Naive thymus-derived CD4-positive, alpha-beta T cell (primary cell): ENCODE data around the gene AGMO. TPM values are rescaled to one million over a fixed set of nuclear protein-coding genes. Genes with fewer than 3 reads are reported as not detected.

Source experiments
- ATAC-seq: fragments of 150-1000 bp; cut with Tn5 transposase; 2 replicates; pipeline ENCODE4 v1.10.0; 2021; ENCODE audit warnings: mild to moderate bottlenecking, moderate library complexity
- CTCF ChIA-PET: fragments of 350-600 bp; sonication (Branson Sonifier 250); formaldehyde crosslinking; loops from one replicate; lab custom pipeline; 2021; ENCODE audit warnings: antibody characterized with exemption; lab: Charles Lee
- POLR2A ChIA-PET: fragments of 350-600 bp; sonication (Branson Sonifier 250); formaldehyde crosslinking; loops from one replicate; lab custom pipeline; 2021; ENCODE audit warnings: antibody characterized with exemption, inconsistent platforms; lab: Charles Lee
- DNase-seq, 9 donors: peaks; one replicate each; pipeline versions ENCODE4 v3.0.0 to v3.0.0-alpha.2; 2020 to 2022; ENCODE audit warnings: mixed read lengths in 1 of 9
- H3K27ac ChIP-seq: one replicate; pipeline ENCODE4 v1.7.0; 2013; ENCODE audit warnings: mild to moderate bottlenecking, low read depth, low read length, moderate library complexity
- H3K27me3 ChIP-seq, 2 donors: one replicate each; pipeline ENCODE4 v1.7.0; 2013; ENCODE audit warnings: low read length in 2 of 2, mild to moderate bottlenecking in 2 of 2, moderate library complexity in 2 of 2; ENCODE audit not compliant: control insufficient read depth in 2 of 2, insufficient read depth in 2 of 2
- H3K36me3 ChIP-seq, 3 experiments: 1 replicate in 2 of 3; 2 replicates in 1 of 3; pipeline ENCODE4 v1.7.0; 2013; ENCODE audit warnings: low read length in 3 of 3, mild to moderate bottlenecking in 3 of 3, moderate library complexity in 1 of 3; ENCODE audit not compliant: insufficient read depth in 3 of 3, control insufficient read depth in 2 of 3
- H3K4me1 ChIP-seq, 2 donors: one replicate each; pipeline ENCODE4 v1.7.0; 2013; ENCODE audit warnings: low read length in 2 of 2, mild to moderate bottlenecking in 2 of 2, moderate library complexity in 1 of 2; ENCODE audit not compliant: control insufficient read depth in 2 of 2, insufficient read depth in 2 of 2
- H3K4me3 ChIP-seq: 2 replicates; pipeline ENCODE4 v1.7.0; 2013; ENCODE audit warnings: mild to moderate bottlenecking, low read length
- H3K9me3 ChIP-seq, 3 experiments: 1 replicate in 2 of 3; 2 replicates in 1 of 3; pipeline ENCODE4 v1.7.0; 2013; ENCODE audit warnings: low read length in 3 of 3; ENCODE audit not compliant: control insufficient read depth in 2 of 3
- H3K27ac Mint-ChIP-seq, 9 donors: one replicate each; pipeline ENCODE4 v1.8.0; 2020 to 2022; ENCODE audit warnings: mixed read lengths in 9 of 9, mild to moderate bottlenecking in 8 of 9, moderate library complexity in 5 of 9, inconsistent platforms in 2 of 9
- H3K27me3 Mint-ChIP-seq, 5 donors: one replicate each; pipeline ENCODE4 v1.8.0; 2021 to 2022; ENCODE audit warnings: mixed read lengths in 5 of 5, mild to moderate bottlenecking in 1 of 5
- H3K36me3 Mint-ChIP-seq, 5 donors: one replicate each; pipeline ENCODE4 v1.8.0; 2020 to 2022; ENCODE audit warnings: mixed read lengths in 5 of 5, mild to moderate bottlenecking in 3 of 5, inconsistent platforms in 1 of 5
- H3K4me1 Mint-ChIP-seq, 7 donors: one replicate each; pipeline ENCODE4 v1.8.0; 2020 to 2022; ENCODE audit warnings: mixed read lengths in 7 of 7, mild to moderate bottlenecking in 3 of 7, inconsistent platforms in 1 of 7
- H3K4me3 Mint-ChIP-seq, 10 donors: one replicate each; pipeline ENCODE4 v1.8.0; 2020 to 2022; ENCODE audit warnings: mild to moderate bottlenecking in 10 of 10, mixed read lengths in 10 of 10, moderate library complexity in 6 of 10, inconsistent platforms in 2 of 10
- H3K9me3 Mint-ChIP-seq, 11 donors: one replicate each; pipeline ENCODE4 v1.8.0; 2020 to 2022; ENCODE audit warnings: mixed read lengths in 11 of 11, mild to moderate bottlenecking in 4 of 11, inconsistent platforms in 1 of 11, moderate library complexity in 1 of 11
- intact Hi-C, 2 donors: fragments of 100-400 bp; cut with micrococcal nuclease; formaldehyde crosslinking; loops; one replicate each; pipeline ENCODE4 v1.15.1; 2023
- polyA plus RNA-seq, 2 donors: library from polyadenylated mRNA; unstranded; fragments of 300-500 nt; fragmentation: Illumina TruSeq; gene quantifications; one replicate each; pipeline ENCODE4 v1.2.3, GENCODE V29; 2021
- total RNA-seq, 6 experiments: library from RNA in 5 of 6; stranded (reverse) in 5 of 6; gene quantifications; 1 replicate in 5 of 6; 2 replicates in 1 of 6; pipeline ENCODE4 v1.2.3 and lab custom pipeline; 2021 to 2026

The AGMO gene
- total and polyA plus RNA-seq, 7 experiments from 2014 or later, result not detected

- no peak for ATAC-seq
- Histone ChIP-seq H3K36me3 (no peaks in the 10 kb centered on the region), H3K27me3 (no peaks in the 10 kb centered on the region), H3K9me3 (peaks cover 0 to 8% (median 0%) of the 10 kb centered on the region in 3 experiments), H3K4me1 (no peaks in the 10 kb centered on the region), H3K27ac (no peak overlapping the region), H3K4me3 (no peak overlapping the region)
- no peak overlapping the region for H3K4me3 Mint-ChIP-seq
- no peaks in the 10 kb centered on the region for H3K36me3 Mint-ChIP-seq
- DNase-seq, result no peak
- H3K27ac Mint-ChIP-seq, result no peak overlapping the region
- no peaks in the 10 kb centered on the region for H3K4me1 Mint-ChIP-seq
- CTCF ChIA-PET, result no interaction called here
- intact Hi-C loops, result no loop called here
- POLR2A ChIA-PET, result no interaction called here
- peaks cover 0 to 10% (median 2%) of the 10 kb centered on the region in 11 donors for H3K9me3 Mint-ChIP-seq
- no peaks in the 10 kb centered on the region for H3K27me3 Mint-ChIP-seq
Measured at GRCh38 chr7:15602236-15602635, 40.4 kb upstream of the AGMO start.

DNA sequence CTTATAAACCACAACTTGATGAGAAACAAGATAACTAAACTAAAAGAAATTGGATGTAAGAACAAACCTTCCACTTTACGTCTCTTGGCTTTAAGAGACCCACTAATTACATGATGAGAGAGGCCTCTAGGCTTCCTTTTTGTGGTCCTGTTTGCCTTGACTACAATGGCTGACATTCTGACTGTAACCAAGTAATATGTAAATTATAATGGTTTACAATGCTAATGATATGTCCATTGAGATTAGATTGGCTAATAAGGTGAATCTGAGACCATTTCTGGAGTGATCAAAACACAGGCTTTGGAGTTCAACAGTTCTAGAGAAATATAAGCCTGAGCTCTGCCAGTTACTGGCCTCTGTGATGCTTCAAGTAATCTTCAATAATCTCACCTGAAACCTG, 39.4 kb upstream of the AGMO start:
- H3K4me1 Mint-ChIP-seq, result no peaks in the 10 kb centered on the region
- H3K36me3 Mint-ChIP-seq, result peaks cover 0 to 3% (median 0%) of the 10 kb centered on the region in 5 donors
- H3K4me3 Mint-ChIP-seq, result no peak overlapping the region
- H3K27me3 ChIP-seq, result no peaks in the 10 kb centered on the region
- CTCF ChIA-PET, result no interaction called here
- intact Hi-C loops, result no loop called here
- no peak for ATAC-seq
- DNase-seq, result no peak
- no peak overlapping the region for H3K27ac ChIP-seq
- POLR2A ChIA-PET, result no interaction called here
- no peak overlapping the region for H3K27ac Mint-ChIP-seq
- H3K4me3 ChIP-seq, result no peak overlapping the region
- no peaks in the 10 kb centered on the region for H3K4me1 ChIP-seq
- peaks cover 0 to 15% (median 2%) of the 10 kb centered on the region in 11 donors for H3K9me3 Mint-ChIP-seq
- H3K36me3 ChIP-seq, result no peaks in the 10 kb centered on the region
- H3K9me3 ChIP-seq, result peaks cover 0 to 8% (median 0%) of the 10 kb centered on the region in 3 experiments
- no peaks in the 10 kb centered on the region for H3K27me3 Mint-ChIP-seq

DNA sequence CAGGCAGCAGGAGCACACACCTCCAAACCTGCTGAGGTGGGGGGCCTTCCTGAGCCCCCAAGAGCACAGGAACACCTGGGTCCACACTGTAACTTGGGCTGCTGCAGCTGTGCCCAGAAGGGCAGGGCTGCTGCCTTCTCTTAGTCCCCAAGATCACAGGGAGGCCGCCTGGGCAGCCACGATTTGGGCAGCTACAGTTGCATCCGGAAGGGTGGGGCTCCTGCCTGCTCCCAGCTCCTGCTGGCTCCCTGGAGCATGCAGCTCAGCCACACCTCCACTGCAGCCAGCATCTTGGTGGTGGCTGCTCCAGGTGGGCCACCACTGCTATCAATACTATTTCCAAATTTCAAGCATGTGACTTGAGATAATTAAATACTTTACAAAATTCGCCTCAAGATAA, 38.5 kb upstream of the AGMO start:
- Histone ChIP-seq H3K4me1 (no peaks in the 10 kb centered on the region), H3K27ac (no peak overlapping the region), H3K36me3 (no peaks in the 10 kb centered on the region), H3K9me3 (peaks cover 0 to 8% (median 0%) of the 10 kb centered on the region in 3 experiments), H3K27me3 (no peaks in the 10 kb centered on the region), H3K4me3 (no peak overlapping the region)
- Mint-ChIP-seq H3K27me3 (no peaks in the 10 kb centered on the region), H3K36me3 (peaks cover 0 to 3% (median 0%) of the 10 kb centered on the region in 5 donors), H3K4me1 (no peaks in the 10 kb centered on the region), H3K27ac (no peak overlapping the region), H3K4me3 (no peak overlapping the region), H3K9me3 (peaks cover 0 to 15% (median 2%) of the 10 kb centered on the region in 11 donors)
- CTCF ChIA-PET, result no interaction called here
- intact Hi-C loops, result no loop called here
- DNase-seq, result no peak
- POLR2A ChIA-PET, result no interaction called here
- ATAC-seq, result no peak

GRCh38 chr7:15594461-15594860, 32.6 kb upstream of the AGMO start:
- Mint-ChIP-seq H3K4me1 (no peaks in the 10 kb centered on the region), H3K27me3 (no peaks in the 10 kb centered on the region), H3K36me3 (peaks cover 0 to 3% (median 0%) of the 10 kb centered on the region in 5 donors), H3K27ac (no peak overlapping the region), H3K9me3 (peaks cover 0 to 16% (median 4%) of the 10 kb centered on the region in 11 donors), H3K4me3 (no peak overlapping the region)
- intact Hi-C loops, result no loop called here
- no peak for DNase-seq
- no peak for ATAC-seq
- CTCF ChIA-PET, result no interaction called here
- Histone ChIP-seq H3K27me3 (no peaks in the 10 kb centered on the region), H3K36me3 (no peaks in the 10 kb centered on the region), H3K4me1 (no peaks in the 10 kb centered on the region), H3K4me3 (no peak overlapping the region), H3K9me3 (no peaks in the 10 kb centered on the region), H3K27ac (no peak overlapping the region)
- POLR2A ChIA-PET, result no interaction called here

DNA sequence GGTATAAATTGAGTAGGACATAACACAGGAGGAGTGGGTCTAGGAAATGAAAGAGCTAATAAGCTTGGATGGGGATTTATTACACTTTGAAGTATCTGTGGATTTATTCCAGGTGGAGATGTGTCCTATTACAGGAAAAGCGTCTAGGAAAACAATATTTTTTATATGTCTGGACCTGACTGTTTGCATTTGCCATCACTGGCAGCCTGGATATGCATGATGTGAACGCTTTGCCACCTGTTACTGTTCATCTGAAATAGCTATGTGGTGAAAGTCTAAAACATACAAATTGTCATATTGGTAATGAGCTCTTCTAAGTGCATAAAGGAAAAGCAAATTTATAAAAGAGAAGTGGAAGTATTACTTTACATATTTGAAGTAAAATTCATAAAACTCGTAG, 31.6 kb upstream of the AGMO start:
- Histone ChIP-seq H3K4me1 (no peaks in the 10 kb centered on the region), H3K36me3 (no peaks in the 10 kb centered on the region), H3K9me3 (no peaks in the 10 kb centered on the region), H3K4me3 (no peak overlapping the region), H3K27ac (no peak overlapping the region), H3K27me3 (no peaks in the 10 kb centered on the region)
- no peak for ATAC-seq
- Mint-ChIP-seq H3K4me3 (no peak overlapping the region), H3K27me3 (no peaks in the 10 kb centered on the region), H3K27ac (no peak overlapping the region), H3K4me1 (no peaks in the 10 kb centered on the region), H3K9me3 (peaks cover 0 to 20% (median 5%) of the 10 kb centered on the region in 11 donors), H3K36me3 (peaks cover 0 to 3% (median 0%) of the 10 kb centered on the region in 5 donors)
- ChIA-PET POLR2A (no interaction called here), CTCF (no interaction called here)
- DNase-seq, result no peak
- intact Hi-C loops, result no loop called here

DNA sequence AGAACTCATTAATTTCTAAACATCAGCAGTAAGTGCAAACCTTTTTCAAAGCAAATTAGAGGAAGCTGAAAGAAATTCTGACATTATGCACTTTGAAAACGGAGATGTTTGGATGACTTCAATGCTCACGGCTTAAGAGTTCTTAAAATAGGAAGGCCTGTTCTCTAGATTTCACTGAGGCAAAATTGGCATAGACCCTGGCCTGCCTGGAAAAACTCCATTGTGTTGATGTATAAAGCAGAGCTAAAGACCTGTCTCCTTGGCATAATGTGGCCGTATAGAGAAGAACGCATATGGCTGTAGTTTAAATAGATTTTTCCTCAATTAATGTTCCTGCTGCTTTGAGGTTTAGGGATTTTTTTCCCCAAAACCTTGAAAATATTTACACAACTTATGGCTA, 24.5 kb upstream of the AGMO start:
- ATAC-seq (no peak), DNase-seq (no peak)
- Histone ChIP-seq H3K27me3 (no peaks in the 10 kb centered on the region), H3K9me3 (peaks cover 0 to 5% (median 0%) of the 10 kb centered on the region in 3 experiments), H3K4me1 (no peaks in the 10 kb centered on the region), H3K36me3 (no peaks in the 10 kb centered on the region), H3K4me3 (no peak overlapping the region), H3K27ac (no peak overlapping the region)
- intact Hi-C loops, result no loop called here
- no peaks in the 10 kb centered on the region for H3K4me1 Mint-ChIP-seq
- no peak overlapping the region for H3K27ac Mint-ChIP-seq
- H3K27me3 Mint-ChIP-seq, result no peaks in the 10 kb centered on the region
- no peaks in the 10 kb centered on the region for H3K36me3 Mint-ChIP-seq
- H3K4me3 Mint-ChIP-seq, result no peak overlapping the region
- POLR2A ChIA-PET, result no interaction called here
- CTCF ChIA-PET, result no interaction called here
- peaks cover 0 to 26% (median 10%) of the 10 kb centered on the region in 11 donors for H3K9me3 Mint-ChIP-seq

- peaks cover 0 to 26% (median 9%) of the 10 kb centered on the region in 11 donors for H3K9me3 Mint-ChIP-seq
- H3K36me3 ChIP-seq, result no peaks in the 10 kb centered on the region
- DNase-seq (no peak), ATAC-seq (no peak)
- H3K36me3 Mint-ChIP-seq, result no peaks in the 10 kb centered on the region
- peaks cover 0 to 5% (median 0%) of the 10 kb centered on the region in 3 experiments for H3K9me3 ChIP-seq
- no peak overlapping the region for H3K27ac Mint-ChIP-seq
- intact Hi-C loops, result no loop called here
- ChIA-PET POLR2A (no interaction called here), CTCF (no interaction called here)
- H3K4me1 Mint-ChIP-seq, result no peaks in the 10 kb centered on the region
- no peak overlapping the region for H3K27ac ChIP-seq
- H3K4me3 ChIP-seq, result no peak overlapping the region
- no peaks in the 10 kb centered on the region for H3K4me1 ChIP-seq
- H3K4me3 Mint-ChIP-seq, result no peak overlapping the region
- no peaks in the 10 kb centered on the region for H3K27me3 ChIP-seq
- H3K27me3 Mint-ChIP-seq, result no peaks in the 10 kb centered on the region
Measured at GRCh38 chr7:15584575-15584974, 22.8 kb upstream of the AGMO start.
